Left renal pelvis (tissue), 4 donors: ENCODE measurements around the gene FSIP1. TPM values are rescaled to one million over a fixed set of nuclear protein-coding genes. Genes with fewer than 3 reads are reported as not detected.

Experiments
- DNase-seq, 4 donors: peaks; one replicate each; pipeline ENCODE4 v3.0.0-alpha.2; 2013; ENCODE audit warnings: low read depth in 4 of 4, low spot score in 3 of 4
- polyA plus RNA-seq, 4 donors: library from polyadenylated mRNA; unstranded; fragments of 120-200 nt; gene quantifications; one replicate each; pipeline ENCODE4 v1.2.1, GENCODE V29; 2013; ENCODE audit not compliant: insufficient read length in 4 of 4

FSIP1 gene
- polyA plus RNA-seq, 4 donors: 0.26 to 4.0 (median 1.8) TPM

DNA sequence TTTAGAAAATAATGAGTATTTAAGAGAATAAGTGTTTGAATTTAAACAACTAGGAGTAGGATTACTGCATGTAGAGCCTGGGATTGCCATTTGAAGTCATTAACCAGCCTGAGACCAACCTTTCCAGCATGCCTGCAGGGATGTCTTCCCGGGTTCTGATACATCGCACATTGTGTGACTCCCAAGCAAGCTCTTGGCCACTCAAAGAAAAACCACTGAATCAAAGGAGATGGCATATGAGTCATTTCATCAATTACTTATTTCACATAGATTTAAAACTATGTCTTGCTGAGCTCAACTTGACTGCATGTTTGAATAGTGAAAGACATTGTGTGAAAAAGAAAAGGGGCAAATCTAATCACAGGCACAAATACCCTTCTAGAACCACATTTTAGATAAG lies 216.8 kb downstream of the FSIP1 start:
- DNase-seq: no peak

DNA sequence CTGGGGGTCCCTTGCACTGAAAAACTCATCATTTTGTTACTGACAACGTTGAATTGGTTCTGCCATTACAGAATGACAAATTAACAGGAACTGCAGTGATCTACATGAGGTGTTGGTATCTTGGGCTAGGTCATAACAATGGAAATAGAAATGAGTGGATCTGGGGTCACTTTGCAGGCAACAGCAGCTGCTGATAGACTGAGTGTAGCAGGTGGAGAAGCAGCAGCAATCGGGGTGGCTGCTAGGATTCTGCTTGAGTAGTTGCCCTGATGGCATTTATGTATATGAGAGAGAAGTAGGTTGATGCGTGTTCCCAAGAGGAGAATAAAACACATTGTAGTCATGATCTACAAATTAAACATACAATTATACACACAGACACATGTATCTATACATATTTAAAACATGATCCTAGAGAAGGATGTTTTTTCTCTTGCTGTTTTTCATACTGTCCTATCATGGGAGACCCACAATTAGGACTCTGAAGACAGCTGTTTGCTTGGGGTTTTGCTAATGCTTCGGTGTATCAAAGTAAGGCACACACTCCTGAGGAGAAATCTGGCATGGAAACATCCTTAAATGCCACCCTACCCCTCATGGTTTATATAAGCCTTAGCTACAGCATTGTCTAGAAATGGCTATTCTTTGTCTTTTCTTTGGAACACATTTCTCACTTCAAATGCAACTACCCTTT lies 217.5 kb downstream of the FSIP1 start:
- no peak for DNase-seq

DNA sequence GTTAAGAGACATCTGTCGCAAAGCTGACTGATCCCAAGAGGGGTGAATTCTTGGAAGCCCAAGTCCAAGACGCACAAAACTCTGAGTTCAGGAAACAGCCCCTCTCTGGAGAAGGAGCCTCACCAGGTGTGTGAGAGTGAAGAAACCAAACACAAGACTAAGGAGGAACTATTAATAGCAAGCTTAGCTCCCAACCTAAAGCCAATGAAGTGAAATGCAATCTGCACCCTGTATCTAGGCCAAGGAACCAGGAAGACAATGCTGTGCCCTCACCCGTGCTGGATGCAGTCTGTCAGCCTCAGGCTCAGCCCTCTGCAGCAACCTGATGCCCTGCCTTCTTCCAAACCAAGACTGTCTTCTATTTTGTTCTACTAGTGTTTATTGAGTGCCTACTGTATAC lies 224.2 kb downstream of the FSIP1 start:
- DNase-seq: no peak

DNA sequence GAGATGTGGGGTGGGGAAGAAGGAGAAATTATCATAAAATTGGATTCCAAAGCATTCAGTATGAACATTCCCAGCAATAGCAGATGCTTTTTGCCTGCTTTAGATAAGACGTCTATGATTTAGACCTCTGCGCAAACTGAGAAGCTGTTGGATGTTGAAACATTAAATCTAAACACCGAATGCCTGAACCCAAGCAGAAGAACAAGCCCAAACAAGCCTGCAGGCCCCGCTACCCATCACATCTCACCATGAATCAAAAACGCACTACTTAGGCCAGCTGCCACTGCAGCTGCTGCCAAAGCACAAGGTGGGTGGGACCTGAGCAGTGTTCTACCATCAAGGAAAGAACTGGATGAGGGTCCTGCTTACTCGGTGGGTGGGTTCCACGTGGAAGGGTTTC lies 226.2 kb downstream of the FSIP1 start:
- no peak for DNase-seq

DNA sequence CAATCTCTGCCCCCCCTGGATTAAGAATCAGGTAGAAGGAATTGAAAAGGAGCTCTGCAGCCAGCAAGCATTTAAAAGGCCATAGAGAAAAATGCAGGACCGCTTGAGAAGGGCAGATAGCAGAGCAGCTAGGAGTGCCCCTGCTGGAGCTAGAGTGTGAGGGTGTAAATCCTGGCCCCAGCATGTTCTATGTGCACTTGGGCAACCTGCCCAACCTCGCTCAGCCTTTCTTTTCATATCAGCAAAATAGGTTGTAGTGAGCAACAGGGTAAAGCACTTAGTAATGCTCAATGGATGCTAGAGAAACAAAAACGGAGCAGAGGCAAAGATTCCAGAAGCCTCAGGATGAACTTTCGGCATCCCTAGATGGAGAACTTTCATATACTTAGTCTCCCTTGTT lies 226.8 kb downstream of the FSIP1 start:
- no peak for DNase-seq

DNA sequence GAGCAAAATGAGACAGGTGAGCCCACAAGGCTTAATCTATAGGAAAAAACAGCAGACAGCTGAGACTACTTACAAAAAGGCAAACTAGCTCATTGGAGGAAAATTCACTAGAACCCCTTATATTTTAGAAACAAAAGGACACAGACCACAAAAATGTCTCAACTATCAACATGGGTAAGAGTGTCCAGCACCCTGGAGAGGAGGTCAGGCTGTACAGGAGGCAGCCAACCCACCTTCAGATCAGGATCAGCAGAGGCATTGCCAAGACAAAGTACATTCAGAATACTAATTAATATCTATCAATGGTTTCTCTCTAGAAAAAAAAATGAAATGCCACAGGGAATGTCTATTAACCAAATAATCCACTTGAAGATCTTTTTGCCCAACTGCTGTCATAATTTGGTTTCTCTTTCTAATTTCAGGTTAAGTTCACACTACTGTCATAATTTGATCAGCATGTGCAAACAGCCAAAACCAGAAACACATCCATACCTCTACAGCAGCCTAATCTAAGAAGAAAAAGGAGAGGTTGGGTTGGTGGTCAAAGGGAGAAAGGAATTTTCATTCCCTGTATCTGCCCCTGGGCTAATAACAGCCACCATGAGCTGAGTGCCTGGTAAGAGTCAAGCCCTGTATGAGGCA lies 227.8 kb downstream of the FSIP1 start:
- DNase-seq: no peak

DNA sequence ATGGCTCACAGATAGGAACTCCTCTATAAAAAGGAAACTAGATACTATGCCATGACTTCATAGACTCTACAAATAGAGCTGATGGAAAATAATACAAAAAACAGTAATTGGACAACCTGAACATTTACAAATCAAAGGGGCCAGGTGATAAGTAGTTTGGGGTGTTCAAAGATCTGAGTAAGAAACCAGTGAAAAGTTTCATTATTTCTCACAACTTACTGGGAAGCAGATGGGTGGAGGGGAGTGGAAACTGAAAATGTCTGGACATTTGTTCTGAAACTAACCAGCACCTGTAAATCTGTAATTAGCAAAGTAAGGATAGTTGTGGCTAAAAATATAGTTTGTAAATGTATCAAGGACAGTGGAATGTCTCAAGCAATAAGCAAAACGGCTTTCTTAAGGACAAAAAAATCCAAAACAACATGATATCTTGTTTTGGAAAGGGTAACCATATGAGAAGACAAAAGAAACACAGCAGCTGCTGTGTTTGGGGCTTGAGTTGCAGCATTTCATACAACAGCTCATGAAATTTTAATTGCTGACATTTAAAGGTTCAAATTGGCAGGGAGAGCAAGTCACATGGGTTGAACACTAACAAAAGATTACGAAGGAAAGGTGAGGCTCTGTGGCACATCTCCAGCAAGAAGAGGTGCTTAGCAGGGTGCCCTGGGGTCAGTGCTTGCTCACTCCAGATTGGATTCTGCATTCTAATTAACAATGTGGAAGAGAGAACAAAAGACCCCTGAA lies 228.5 kb downstream of the FSIP1 start:
- DNase-seq: no peak

DNA sequence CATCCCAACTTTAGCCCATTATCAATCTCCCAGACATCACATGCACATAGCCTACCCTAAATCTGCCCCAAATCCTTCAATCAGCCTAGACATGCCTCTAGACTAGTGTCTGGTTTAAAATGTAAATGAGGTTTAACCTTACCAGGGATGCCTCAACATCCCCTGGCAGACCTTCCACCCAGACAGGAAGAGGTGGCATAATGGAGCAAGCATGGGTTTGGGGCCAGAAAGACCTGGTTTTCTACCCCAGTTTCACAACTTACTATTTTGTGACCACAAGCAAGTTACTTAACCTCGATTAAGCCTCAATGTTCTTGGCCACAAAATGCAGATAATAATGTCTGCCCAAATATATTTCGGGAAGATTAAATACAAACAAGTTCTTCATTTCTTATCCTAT lies 230.1 kb downstream of the FSIP1 start:
- no peak for DNase-seq

DNA sequence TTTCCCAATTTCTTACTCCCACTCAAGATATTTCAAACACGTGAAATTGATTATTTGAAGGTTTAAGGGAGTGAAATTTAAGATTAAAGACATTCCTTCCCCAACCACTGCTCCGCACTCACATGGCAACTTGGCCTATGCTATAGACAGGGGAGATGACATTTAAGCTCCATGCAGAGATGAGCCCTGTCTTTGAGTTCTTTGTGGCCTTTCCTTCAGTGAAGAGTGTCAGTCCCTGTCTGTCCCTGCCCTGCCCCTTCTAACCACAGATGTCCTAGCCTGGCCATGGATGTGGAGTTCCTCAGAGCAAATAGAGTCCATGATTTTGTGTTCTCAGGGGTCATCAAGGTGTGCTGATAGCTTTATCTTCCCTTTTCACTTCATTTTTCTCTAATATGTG lies 231.2 kb downstream of the FSIP1 start:
- DNase-seq: no peak

Other genes with a start within 250 kb of the FSIP1 start
- gene THBS1, start 201.8 kb downstream of the FSIP1 start, polyA plus RNA-seq: 100 to 1,000 TPM; 163 to 176 (median 173) TPM
- 10 to 100 TPM in 3 of 4 donors, 1 to 10 TPM in 1; 4.8 to 15.7 (median 13.9) TPM for gene GPR176, start 137.4 kb upstream of the FSIP1 start, polyA plus RNA-seq
- 10 to 100 TPM; 54.4 to 68.3 (median 54.8) TPM for gene EIF2AK4, start 151.3 kb upstream of the FSIP1 start, polyA plus RNA-seq